ENCODE measurements around the gene TRHDE.
"Not testable (repeated sequence)": the region's sequence is repeated elsewhere in the genome, so short reads cannot be mapped to it uniquely, and the experiment has no call there.

Gene TRHDE

DNA sequence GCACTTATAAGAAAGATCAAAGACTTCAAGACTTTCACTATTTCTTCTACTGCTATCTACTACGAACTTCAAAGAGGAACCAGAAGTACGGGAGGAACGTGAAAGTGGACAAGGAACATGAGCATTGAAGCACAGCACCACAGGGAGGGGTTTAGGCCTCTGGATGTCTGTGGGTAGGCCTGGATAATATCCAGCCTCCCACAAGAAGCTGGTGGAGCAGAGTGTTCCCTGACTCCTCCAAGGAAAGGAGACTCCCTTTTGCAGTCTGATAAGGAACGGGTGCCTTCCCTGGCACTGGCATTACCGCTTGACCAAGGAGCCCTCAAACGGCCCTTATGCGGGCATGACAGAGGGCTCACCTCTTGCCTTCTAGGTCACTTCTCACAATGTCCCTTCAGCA is 388.0 kb downstream of the TRHDE start:
- DNase-seq, result not testable (repeated sequence)

DNA sequence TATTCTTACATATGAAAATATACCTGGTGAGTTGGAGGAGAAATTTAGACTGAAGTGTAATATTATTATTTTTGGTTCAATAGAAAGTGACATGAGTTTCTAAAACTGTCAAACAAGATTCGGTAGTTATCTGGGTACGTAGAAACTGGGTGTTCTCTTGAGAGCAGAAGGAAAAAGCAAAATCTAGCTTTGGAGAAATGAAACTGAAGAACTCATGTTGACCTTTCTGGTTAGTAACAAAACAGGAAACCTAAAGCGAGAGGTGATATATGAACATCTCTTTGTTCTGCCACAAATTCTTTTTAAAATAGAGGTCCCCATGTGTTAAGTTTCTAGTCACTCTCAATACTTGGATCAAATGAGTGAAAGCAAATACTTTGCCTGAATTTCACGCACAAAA is 401.7 kb downstream of the TRHDE start:
- no peak for DNase-seq

DNA sequence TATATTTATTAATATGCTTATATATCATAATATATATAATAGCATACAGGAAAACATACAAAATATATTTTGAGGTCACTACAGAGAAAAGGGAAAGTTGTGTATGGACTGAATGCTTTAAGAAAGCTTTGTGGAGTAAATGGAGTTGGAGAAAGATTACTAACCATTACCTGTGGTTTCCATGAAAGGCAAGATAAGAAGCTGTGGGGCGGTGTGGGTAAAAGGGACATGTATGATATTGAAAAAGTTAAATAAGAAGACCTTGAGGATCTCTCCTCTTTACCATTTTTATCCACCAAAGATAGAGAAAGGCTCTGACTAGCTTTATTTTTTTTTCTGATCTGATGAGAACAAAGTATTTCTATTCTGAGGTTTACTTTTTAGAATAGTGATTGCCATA is 404.4 kb downstream of the TRHDE start:
- DNase-seq, result no peak

DNA sequence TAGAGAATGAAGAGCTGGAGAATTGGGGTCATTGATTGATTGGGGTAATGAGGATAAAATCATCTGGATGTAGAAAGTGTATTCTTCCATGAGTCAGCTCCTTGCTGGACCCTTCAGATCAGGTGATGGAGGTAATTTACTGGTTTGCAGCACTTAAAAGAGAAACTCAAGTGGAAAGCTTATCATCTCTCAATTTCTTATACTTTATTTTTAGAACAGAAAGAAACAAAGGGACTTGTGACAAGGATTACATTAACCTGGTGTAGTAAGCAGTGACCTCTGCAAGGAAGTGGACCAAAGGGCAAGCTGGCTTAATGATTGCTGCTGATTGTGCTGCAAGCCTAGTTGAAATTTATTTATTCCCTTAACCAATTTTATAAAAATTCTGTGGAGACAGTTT is 405.0 kb downstream of the TRHDE start:
- no peak for DNase-seq

DNA sequence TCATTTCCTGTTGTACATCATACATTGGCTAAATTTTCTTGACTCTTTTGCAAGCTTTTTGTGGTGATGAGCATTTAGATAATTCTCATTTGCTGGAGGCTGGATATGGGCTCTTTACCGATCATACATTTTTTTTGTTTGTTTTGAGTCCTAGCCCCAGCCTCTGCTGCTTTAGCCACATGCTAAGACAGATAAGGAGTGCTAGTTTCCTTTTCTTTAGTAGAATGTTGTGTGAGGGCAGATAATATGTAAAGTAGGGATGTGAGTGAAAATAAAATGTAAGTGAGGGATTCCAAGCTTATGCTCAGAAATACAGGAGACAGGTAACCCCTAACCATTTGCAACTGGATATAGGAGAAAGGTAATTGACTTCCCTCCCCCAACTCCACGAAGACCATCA is 405.7 kb downstream of the TRHDE start:
- no peak for DNase-seq

DNA sequence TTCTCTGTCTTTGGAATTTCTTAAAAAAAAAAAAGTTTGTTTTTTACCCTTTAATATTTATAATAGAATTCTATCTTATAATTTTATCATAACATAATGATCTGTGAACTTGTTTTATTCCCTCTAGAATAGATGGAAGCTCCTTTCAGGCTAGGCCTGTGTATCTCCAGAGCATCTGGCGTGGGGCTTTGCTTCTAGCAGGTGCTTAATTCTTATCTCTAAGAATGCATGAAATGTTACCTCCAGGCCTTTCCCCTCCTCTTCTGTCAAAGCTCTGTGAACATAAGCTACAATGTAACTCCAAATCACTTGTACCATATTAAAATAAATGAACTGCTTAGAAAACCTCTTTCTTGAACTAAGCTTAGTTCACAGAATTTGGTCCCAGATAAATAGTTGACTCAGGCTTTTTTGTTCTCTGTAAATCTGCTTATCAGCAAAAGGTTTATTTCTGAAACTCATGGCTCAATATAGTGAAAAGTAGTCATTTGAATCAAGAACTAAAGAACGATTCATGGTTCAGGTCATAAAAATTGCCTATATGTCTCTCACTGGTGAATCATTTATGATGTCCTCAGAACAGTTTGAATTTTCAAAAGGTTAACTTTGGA is 407.1 kb downstream of the TRHDE start:
- DNase-seq, result no peak

DNA sequence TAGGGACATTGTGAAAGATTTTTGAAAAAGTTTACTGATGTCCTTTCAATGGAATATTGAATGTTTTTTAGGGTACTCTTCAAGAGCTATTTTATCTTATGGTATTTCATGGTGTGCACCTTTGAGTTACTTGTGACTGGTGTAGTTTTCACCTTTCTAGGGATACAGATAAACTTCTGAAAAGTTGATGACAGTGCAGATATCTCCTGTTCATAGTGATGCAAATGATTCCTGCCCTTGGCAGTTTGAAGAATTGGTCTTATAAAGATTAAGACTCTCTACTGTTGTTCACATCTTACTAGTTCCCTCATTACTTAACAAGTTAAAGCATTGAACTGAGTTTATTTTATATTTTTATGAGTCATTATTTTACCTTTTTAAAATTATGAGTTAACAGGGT is 408.9 kb downstream of the TRHDE start:
- no peak for DNase-seq

DNA sequence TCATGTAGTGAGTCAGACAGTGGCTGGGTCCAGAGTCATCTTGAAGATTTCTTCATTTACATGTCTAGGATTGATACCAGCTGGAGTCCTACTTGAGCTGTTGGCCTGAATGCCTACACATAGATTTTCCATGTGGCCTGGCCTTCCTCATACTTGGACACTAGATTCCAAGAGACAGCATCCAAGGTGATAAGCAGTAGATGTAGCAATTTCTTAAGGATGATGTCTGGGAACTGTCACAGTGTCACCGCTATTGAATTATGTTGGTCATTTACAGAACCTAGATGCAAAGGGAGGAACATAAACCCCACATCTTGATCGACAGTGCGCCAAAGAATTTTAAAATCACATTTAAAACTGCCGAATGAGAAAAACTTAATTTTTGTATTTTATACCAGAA is 412.3 kb downstream of the TRHDE start:
- DNase-seq, result no peak

DNA sequence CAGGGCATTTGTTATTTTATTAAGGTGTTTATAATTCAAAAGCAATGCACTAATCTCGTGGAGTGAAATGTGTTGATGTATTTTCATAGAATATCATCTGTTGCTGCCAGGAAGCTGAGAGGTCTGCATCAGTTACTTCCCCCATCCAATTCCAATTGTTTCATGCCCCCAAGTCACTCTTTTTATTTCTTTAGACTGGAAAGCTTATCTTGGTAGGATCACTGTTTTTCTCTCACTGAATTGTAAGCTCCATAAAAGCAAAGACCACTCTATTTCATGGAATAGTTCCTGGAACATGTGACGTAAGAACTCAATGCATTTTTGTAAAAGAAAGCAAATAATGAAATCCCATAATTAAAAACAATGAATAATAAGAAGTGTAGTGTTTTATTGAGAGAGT is 420.2 kb downstream of the TRHDE start:
- no peak for DNase-seq

DNA sequence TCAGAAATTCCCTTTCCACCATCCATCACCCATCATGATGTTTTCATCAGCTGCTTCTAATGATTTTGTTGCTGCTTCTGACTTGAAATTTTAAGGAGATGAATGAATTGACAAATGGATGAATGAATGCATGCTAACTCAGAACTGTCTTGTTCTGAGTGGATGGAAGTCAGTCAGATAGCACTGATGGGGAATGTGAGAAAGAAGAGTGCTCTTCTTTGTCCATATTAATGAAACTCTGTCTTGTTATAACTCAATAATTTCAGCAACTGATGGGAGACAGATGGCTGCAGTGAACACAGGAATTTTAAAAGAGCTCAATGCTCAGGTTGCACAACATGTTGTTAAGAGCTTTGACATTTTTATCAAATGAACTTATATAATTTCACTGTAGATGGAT is 422.0 kb downstream of the TRHDE start:
- DNase-seq, result no peak

DNA sequence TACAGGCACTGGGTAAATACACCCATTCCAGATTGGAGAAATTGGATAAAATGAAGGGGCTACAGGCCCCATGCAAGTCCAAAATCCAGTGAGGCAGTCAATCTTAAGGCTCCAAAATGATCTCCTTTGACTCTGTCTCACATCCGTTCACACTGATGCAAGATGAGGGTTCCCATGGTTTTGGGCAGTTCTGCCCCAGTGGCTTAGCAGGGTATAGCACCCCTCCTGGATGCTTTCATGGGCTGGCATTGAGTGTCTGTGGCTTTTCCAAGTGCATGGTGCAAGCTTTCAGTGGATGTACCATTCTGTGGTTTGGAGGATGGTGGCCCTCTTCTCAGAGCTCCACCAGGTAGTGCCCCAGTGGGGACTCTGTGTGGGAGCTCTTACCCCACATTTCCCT is 427.2 kb downstream of the TRHDE start:
- DNase-seq, result no peak

DNA sequence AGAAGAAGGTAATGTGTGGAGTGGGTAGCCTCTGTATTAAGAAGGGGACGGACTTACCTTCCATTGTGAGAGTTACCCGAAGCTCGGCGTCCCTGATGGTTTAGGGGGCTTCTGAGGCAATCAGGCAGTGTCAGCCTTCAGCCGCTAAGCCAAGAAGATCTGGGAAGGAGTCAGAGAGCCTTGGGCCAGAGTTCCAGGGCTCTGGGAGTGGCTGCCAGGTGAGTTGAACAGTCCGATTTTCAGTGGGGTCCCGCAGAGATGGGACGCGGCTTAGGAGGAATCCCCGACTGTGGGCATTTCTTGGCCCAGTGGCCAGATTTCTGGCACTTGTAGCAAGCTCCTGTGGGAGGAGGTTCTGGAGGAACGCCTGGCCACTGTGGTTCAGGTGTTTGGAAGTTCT is 439.9 kb downstream of the TRHDE start:
- not testable (repeated sequence) for DNase-seq

DNA sequence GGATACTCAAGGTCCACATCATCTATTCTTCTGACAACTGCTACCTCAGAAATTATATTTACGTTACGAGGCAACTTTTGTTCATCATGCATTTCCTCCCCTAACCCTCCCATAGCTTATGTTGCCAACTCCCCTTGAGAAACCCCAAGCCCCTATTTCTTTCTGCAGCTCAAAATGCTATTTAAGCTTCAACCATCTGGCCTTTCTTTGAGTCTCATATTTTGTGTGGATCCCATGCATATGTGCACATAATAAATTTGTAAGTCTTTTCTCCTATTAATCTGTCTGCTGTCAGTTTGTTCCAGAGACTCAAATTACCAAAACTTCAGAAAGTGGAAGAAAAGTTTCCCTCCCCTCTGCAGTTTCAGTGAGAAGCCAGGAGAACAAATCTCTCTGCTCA is 444.1 kb downstream of the TRHDE start:
- DNase-seq, result no peak

DNA sequence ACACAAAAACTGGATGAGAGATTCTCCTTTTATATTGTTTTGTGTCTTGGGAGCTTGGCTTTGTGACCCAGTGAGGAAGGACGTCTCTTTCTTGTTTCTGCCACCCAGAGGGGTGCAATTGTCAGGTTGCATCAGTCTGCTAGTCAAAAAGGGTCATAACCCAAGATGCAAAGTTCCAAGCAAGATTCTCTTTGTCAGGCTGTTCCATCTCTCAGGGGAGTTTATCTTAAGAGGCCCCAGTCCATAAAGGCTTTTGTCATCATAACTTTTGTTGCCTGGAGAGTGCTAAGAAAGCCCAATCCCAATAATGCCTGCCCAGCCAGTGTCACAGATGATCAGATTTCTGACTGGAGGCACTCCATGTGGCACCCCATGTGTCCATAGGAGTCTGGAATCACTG is 444.9 kb downstream of the TRHDE start:
- DNase-seq, result no peak

Data from activated CD4-positive, CD25-positive, alpha-beta regulatory T cell treated with anti-CD3 and anti-CD28 coated beads, Interleukin-2, amount 50 U/mL, for 72 hours (primary cell).